ENCODE results near the gene ENPP4.
"Not testable (repeated sequence)": the region's sequence is repeated elsewhere in the genome, so short reads cannot be mapped to it uniquely, and the experiment has no call there.

The ENPP4 gene

GRCh38 chr6:46129629-46130511, at the start of gene ENPP4:
Gene ENPP4 (plus strand): TSS chr6:46129989. CDS start chr6:46139584, 9,595 bp downstream.
- Histone ChIP-seq H3K9ac (ENCODE audit: low read depth, low read length) (peak within 1 kb of the TSS; percentile 41), H3K36me3 (ENCODE audit: control insufficient read depth, insufficient read depth, low read length) (no peaks in the 10 kb centered on the region), H3K9me3 (ENCODE audit: control insufficient read depth, insufficient read depth, low read length) (no peaks in the 10 kb centered on the region), H3K4me1 (ENCODE audit: control insufficient read depth, insufficient read depth, low read length) (no peaks in the 10 kb centered on the region), H3K4me3 (ENCODE audit: low read depth, low read length) (peak within 1 kb of the TSS; percentile 88), H3K27me3 (ENCODE audit: control insufficient read depth, insufficient read depth, low read length) (peaks cover 21% of the 10 kb centered on the region)

GRCh38 chr6:46080111-46080510, 49.7 kb upstream of the ENPP4 start:
- no peak overlapping the region for H3K9ac ChIP-seq (ENCODE audit: low read depth, low read length)
- H3K36me3 ChIP-seq (ENCODE audit: control insufficient read depth, insufficient read depth, low read length) = no peaks in the 10 kb centered on the region
- H3K4me1 ChIP-seq (ENCODE audit: control insufficient read depth, insufficient read depth, low read length) = no peaks in the 10 kb centered on the region
- H3K9me3 ChIP-seq (ENCODE audit: control insufficient read depth, insufficient read depth, low read length) = no peaks in the 10 kb centered on the region
- H3K4me3 ChIP-seq (ENCODE audit: low read depth, low read length) = no peak overlapping the region
- no peaks in the 10 kb centered on the region for H3K27me3 ChIP-seq (ENCODE audit: control insufficient read depth, insufficient read depth, low read length)

- H3K36me3 ChIP-seq (ENCODE audit: control insufficient read depth, insufficient read depth, low read length); H3K9ac ChIP-seq (ENCODE audit: low read depth, low read length): not testable (repeated sequence)
These were observed 44.1 kb upstream of the ENPP4 start for GRCh38 chr6:46085688-46086087.

GRCh38 chr6:46090115-46091079, 39.4 kb upstream of the ENPP4 start:
- Histone ChIP-seq H3K4me1 (ENCODE audit: control insufficient read depth, insufficient read depth, low read length) (no peaks in the 10 kb centered on the region), H3K27me3 (ENCODE audit: control insufficient read depth, insufficient read depth, low read length) (no peaks in the 10 kb centered on the region), H3K9ac (ENCODE audit: low read depth, low read length) (no peak overlapping the region), H3K36me3 (ENCODE audit: control insufficient read depth, insufficient read depth, low read length) (no peaks in the 10 kb centered on the region), H3K9me3 (ENCODE audit: control insufficient read depth, insufficient read depth, low read length) (no peaks in the 10 kb centered on the region), H3K4me3 (ENCODE audit: low read depth, low read length) (no peak overlapping the region)

More at GRCh38 chr6:46085688-46086087, 44.1 kb upstream of the ENPP4 start:
- H3K4me3 ChIP-seq (ENCODE audit: low read depth, low read length); H3K27me3 ChIP-seq (ENCODE audit: control insufficient read depth, insufficient read depth, low read length); H3K9me3 ChIP-seq (ENCODE audit: control insufficient read depth, insufficient read depth, low read length); H3K4me1 ChIP-seq (ENCODE audit: control insufficient read depth, insufficient read depth, low read length): not testable (repeated sequence)

GRCh38 chr6:46091080-46091478, 38.7 kb upstream of the ENPP4 start:
- no peaks in the 10 kb centered on the region for H3K36me3 ChIP-seq (ENCODE audit: control insufficient read depth, insufficient read depth, low read length)
- H3K4me1 ChIP-seq (ENCODE audit: control insufficient read depth, insufficient read depth, low read length) = no peaks in the 10 kb centered on the region
- H3K9ac ChIP-seq (ENCODE audit: low read depth, low read length) = no peak overlapping the region
- no peaks in the 10 kb centered on the region for H3K27me3 ChIP-seq (ENCODE audit: control insufficient read depth, insufficient read depth, low read length)
- H3K4me3 ChIP-seq (ENCODE audit: low read depth, low read length) = no peak overlapping the region
- no peaks in the 10 kb centered on the region for H3K9me3 ChIP-seq (ENCODE audit: control insufficient read depth, insufficient read depth, low read length)

- H3K36me3 ChIP-seq (ENCODE audit: control insufficient read depth, insufficient read depth, low read length) = no peaks in the 10 kb centered on the region
- H3K9me3 ChIP-seq (ENCODE audit: control insufficient read depth, insufficient read depth, low read length) = no peaks in the 10 kb centered on the region
- H3K4me3 ChIP-seq (ENCODE audit: low read depth, low read length) = no peak overlapping the region
- no peaks in the 10 kb centered on the region for H3K4me1 ChIP-seq (ENCODE audit: control insufficient read depth, insufficient read depth, low read length)
- no peaks in the 10 kb centered on the region for H3K27me3 ChIP-seq (ENCODE audit: control insufficient read depth, insufficient read depth, low read length)
- no peak overlapping the region for H3K9ac ChIP-seq (ENCODE audit: low read depth, low read length)
These were observed 34.5 kb upstream of the ENPP4 start for GRCh38 chr6:46095251-46095650.

GRCh38 chr6:46097366-46097765, 32.4 kb upstream of the ENPP4 start:
- Histone ChIP-seq H3K36me3 (ENCODE audit: control insufficient read depth, insufficient read depth, low read length) (no peaks in the 10 kb centered on the region), H3K9me3 (ENCODE audit: control insufficient read depth, insufficient read depth, low read length) (no peaks in the 10 kb centered on the region), H3K27me3 (ENCODE audit: control insufficient read depth, insufficient read depth, low read length) (no peaks in the 10 kb centered on the region), H3K9ac (ENCODE audit: low read depth, low read length) (no peak overlapping the region), H3K4me3 (ENCODE audit: low read depth, low read length) (no peak overlapping the region), H3K4me1 (ENCODE audit: control insufficient read depth, insufficient read depth, low read length) (no peaks in the 10 kb centered on the region)

GRCh38 chr6:46098678-46099077, 31.1 kb upstream of the ENPP4 start:
- no peaks in the 10 kb centered on the region for H3K36me3 ChIP-seq (ENCODE audit: control insufficient read depth, insufficient read depth, low read length)
- H3K4me1 ChIP-seq (ENCODE audit: control insufficient read depth, insufficient read depth, low read length) = no peaks in the 10 kb centered on the region
- H3K9me3 ChIP-seq (ENCODE audit: control insufficient read depth, insufficient read depth, low read length) = no peaks in the 10 kb centered on the region
- H3K4me3 ChIP-seq (ENCODE audit: low read depth, low read length) = no peak overlapping the region
- no peak overlapping the region for H3K9ac ChIP-seq (ENCODE audit: low read depth, low read length)
- H3K27me3 ChIP-seq (ENCODE audit: control insufficient read depth, insufficient read depth, low read length) = no peaks in the 10 kb centered on the region

GRCh38 chr6:46099952-46100351, 29.8 kb upstream of the ENPP4 start:
- Histone ChIP-seq H3K4me1 (ENCODE audit: control insufficient read depth, insufficient read depth, low read length) (no peaks in the 10 kb centered on the region), H3K9me3 (ENCODE audit: control insufficient read depth, insufficient read depth, low read length) (no peaks in the 10 kb centered on the region), H3K9ac (ENCODE audit: low read depth, low read length) (no peak overlapping the region), H3K4me3 (ENCODE audit: low read depth, low read length) (no peak overlapping the region), H3K36me3 (ENCODE audit: control insufficient read depth, insufficient read depth, low read length) (no peaks in the 10 kb centered on the region), H3K27me3 (ENCODE audit: control insufficient read depth, insufficient read depth, low read length) (no peaks in the 10 kb centered on the region)

- Histone ChIP-seq H3K4me3 (ENCODE audit: low read depth, low read length) (no peak overlapping the region), H3K27me3 (ENCODE audit: control insufficient read depth, insufficient read depth, low read length) (no peaks in the 10 kb centered on the region), H3K9ac (ENCODE audit: low read depth, low read length) (no peak overlapping the region), H3K9me3 (ENCODE audit: control insufficient read depth, insufficient read depth, low read length) (no peaks in the 10 kb centered on the region), H3K36me3 (ENCODE audit: control insufficient read depth, insufficient read depth, low read length) (no peaks in the 10 kb centered on the region), H3K4me1 (ENCODE audit: control insufficient read depth, insufficient read depth, low read length) (no peaks in the 10 kb centered on the region)
These were observed 27.7 kb upstream of the ENPP4 start for GRCh38 chr6:46102123-46102522.

- no peak overlapping the region for H3K9ac ChIP-seq (ENCODE audit: low read depth, low read length)
- no peaks in the 10 kb centered on the region for H3K27me3 ChIP-seq (ENCODE audit: control insufficient read depth, insufficient read depth, low read length)
- H3K36me3 ChIP-seq (ENCODE audit: control insufficient read depth, insufficient read depth, low read length) = no peaks in the 10 kb centered on the region
- H3K4me1 ChIP-seq (ENCODE audit: control insufficient read depth, insufficient read depth, low read length) = no peaks in the 10 kb centered on the region
- no peaks in the 10 kb centered on the region for H3K9me3 ChIP-seq (ENCODE audit: control insufficient read depth, insufficient read depth, low read length)
- no peak overlapping the region for H3K4me3 ChIP-seq (ENCODE audit: low read depth, low read length)
These were observed 26.2 kb upstream of the ENPP4 start for GRCh38 chr6:46103441-46104115.

Measured in iPS-15b (cell line).